ENCODE measurements around the gene IL1RL1. TPM values are rescaled to one million over a fixed set of nuclear protein-coding genes. Genes with fewer than 3 reads are reported as not detected.

The IL1RL1 gene
- total RNA-seq, 1 donor from 2014 or later, result not detected

DNA sequence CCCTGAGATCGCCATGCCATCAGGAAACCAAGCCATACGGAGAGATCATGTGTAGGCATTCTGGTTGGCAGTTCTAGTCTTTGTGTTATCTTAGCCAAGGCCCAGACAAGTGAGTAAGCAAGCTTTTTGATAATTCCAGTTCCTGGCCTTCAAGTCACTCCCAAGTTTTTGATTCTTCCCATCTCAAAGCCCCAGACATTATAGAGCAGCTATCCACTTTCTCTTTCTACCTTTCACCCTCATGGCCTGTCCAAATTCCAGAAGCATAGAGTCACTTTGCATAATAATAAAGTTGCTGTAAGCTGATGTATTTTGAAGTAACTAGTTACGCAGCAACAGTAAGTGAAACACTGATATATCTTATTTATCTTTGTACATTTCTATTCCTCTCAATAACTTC is 26.8 kb upstream of the IL1RL1 start:
- no peak overlapping the region for H3K27ac Mint-ChIP-seq (ENCODE audit: unreplicated experiment)
- DNase-seq (ENCODE audit: low read depth, low spot score), result no peak
- no peak overlapping the region for H3K4me3 Mint-ChIP-seq
- TF ChIP-seq, protein P1, sequence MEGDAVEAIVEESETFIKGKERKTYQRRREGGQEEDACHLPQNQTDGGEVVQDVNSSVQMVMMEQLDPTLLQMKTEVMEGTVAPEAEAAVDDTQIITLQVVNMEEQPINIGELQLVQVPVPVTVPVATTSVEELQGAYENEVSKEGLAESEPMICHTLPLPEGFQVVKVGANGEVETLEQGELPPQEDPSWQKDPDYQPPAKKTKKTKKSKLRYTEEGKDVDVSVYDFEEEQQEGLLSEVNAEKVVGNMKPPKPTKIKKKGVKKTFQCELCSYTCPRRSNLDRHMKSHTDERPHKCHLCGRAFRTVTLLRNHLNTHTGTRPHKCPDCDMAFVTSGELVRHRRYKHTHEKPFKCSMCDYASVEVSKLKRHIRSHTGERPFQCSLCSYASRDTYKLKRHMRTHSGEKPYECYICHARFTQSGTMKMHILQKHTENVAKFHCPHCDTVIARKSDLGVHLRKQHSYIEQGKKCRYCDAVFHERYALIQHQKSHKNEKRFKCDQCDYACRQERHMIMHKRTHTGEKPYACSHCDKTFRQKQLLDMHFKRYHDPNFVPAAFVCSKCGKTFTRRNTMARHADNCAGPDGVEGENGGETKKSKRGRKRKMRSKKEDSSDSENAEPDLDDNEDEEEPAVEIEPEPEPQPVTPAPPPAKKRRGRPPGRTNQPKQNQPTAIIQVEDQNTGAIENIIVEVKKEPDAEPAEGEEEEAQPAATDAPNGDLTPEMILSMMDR (conservative IDR thresholded peaks at IDR 0.05), result no peak
- H3K9me3 Mint-ChIP-seq, result no peaks in the 10 kb centered on the region
- no peaks in the 10 kb centered on the region for H3K27me3 Mint-ChIP-seq (ENCODE audit: low read depth)
- H3K36me3 Mint-ChIP-seq (ENCODE audit: low read depth), result no peaks in the 10 kb centered on the region
- H3K4me1 Mint-ChIP-seq, result peaks cover 5% of the 10 kb centered on the region

DNA sequence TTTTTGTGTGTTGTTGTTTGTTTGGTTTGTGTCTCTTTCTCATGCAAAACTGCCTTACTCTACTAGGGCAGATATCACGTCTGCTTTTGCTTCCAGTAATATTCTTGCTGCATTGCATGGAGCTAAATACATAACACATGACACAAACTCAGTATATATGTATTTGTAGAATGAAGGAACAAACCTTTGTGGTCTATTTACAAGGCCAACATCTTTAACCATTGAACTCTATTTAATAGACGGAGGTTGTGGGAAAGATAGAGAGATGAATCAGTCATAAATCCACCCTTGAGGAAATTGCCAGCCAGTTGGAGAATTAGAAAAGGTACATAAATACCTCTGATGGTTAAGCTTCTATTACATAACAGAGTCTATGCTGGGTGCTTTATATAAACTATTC is 26.0 kb upstream of the IL1RL1 start:
- Mint-ChIP-seq H3K36me3 (ENCODE audit: low read depth) (no peaks in the 10 kb centered on the region), H3K27me3 (ENCODE audit: low read depth) (no peaks in the 10 kb centered on the region)
- TF ChIP-seq, protein P1 (conservative IDR thresholded peaks at IDR 0.05), result no peak

GRCh38 chr2:102286041-102286440 is 25.3 kb upstream of the IL1RL1 start:
- no peak for DNase-seq (ENCODE audit: low read depth, low spot score)
- H3K36me3 Mint-ChIP-seq (ENCODE audit: low read depth), result no peaks in the 10 kb centered on the region
- H3K4me3 Mint-ChIP-seq, result no peak overlapping the region
- peaks cover 5% of the 10 kb centered on the region for H3K4me1 Mint-ChIP-seq
- TF ChIP-seq, protein P1 (conservative IDR thresholded peaks at IDR 0.05), result no peak
- no peak overlapping the region for H3K27ac Mint-ChIP-seq (ENCODE audit: unreplicated experiment)
- no peaks in the 10 kb centered on the region for H3K9me3 Mint-ChIP-seq
- no peaks in the 10 kb centered on the region for H3K27me3 Mint-ChIP-seq (ENCODE audit: low read depth)

More for the DNA sequence above, 26.0 kb upstream of the IL1RL1 start:
- no peaks in the 10 kb centered on the region for H3K9me3 Mint-ChIP-seq
- no peak for DNase-seq (ENCODE audit: low read depth, low spot score)
- H3K4me3 Mint-ChIP-seq, result no peak overlapping the region
- H3K27ac Mint-ChIP-seq (ENCODE audit: unreplicated experiment), result no peak overlapping the region
- peaks cover 5% of the 10 kb centered on the region for H3K4me1 Mint-ChIP-seq

DNA sequence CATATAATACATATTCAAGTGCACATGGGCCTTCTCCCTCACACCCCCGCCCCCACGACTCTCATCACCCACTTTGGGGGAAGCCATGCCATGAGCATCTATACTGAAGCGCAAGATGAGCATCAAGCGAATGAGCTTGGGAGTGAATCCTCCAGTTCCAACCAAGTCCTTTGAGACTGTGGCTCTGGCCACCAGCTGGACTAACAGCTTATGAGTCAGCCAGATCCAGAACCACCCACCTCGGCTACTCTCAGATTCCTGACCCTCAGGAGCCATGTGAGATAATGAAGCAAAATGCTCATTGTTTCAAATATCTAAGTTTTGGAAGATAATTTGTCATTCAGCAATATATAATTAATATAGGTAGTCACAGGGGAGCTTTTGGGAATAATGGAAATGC is 22.2 kb upstream of the IL1RL1 start:
- Mint-ChIP-seq H3K4me1 (peaks cover 5% of the 10 kb centered on the region), H3K27ac (ENCODE audit: unreplicated experiment) (no peak overlapping the region), H3K4me3 (no peak overlapping the region), H3K36me3 (ENCODE audit: low read depth) (no peaks in the 10 kb centered on the region), H3K9me3 (no peaks in the 10 kb centered on the region), H3K27me3 (ENCODE audit: low read depth) (peaks cover 7% of the 10 kb centered on the region)
- DNase-seq (ENCODE audit: low read depth, low spot score), result no peak
- TF ChIP-seq, protein P1 (conservative IDR thresholded peaks at IDR 0.05), result no peak

DNA sequence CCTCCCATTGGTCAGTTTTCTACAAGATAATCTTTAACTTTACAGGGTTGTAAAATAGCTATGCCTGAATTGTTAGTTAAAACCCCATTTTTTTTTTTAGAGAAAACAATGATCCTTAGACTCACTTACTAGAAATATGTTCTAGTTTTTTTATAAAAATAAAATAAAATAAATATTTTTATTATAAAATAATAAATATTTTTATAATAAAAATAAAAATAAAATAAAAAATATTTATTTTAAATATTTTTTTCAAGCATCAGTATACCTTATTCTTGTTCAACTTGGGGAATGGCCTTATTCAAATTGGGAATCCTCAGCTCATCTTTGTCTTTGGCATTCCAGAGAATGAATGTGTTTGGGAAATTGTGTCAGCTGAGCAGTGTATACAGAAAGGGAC is 20.8 kb upstream of the IL1RL1 start:
- peaks cover 5% of the 10 kb centered on the region for H3K4me1 Mint-ChIP-seq

More for the DNA sequence above, 20.8 kb upstream of the IL1RL1 start:
- Mint-ChIP-seq H3K27me3 (ENCODE audit: low read depth) (peaks cover 15% of the 10 kb centered on the region), H3K4me3 (no peak overlapping the region), H3K27ac (ENCODE audit: unreplicated experiment) (no peak overlapping the region), H3K36me3 (ENCODE audit: low read depth) (no peaks in the 10 kb centered on the region), H3K9me3 (no peaks in the 10 kb centered on the region)
- no peak for DNase-seq (ENCODE audit: low read depth, low spot score)
- TF ChIP-seq, protein P1 (conservative IDR thresholded peaks at IDR 0.05), result no peak
